ENCODE results near the gene THAP8. TPM values are rescaled to one million over a fixed set of nuclear protein-coding genes. Genes with fewer than 3 reads are reported as not detected.
A peak's percentile ranks its signal among the peaks of the same experiment; 100 is the strongest.

The THAP8 gene
- total RNA-seq, 4 donors from 2014 or later, result 6.3 to 21.3 (median 12.1) TPM

- Histone ChIP-seq H3K4me1 (peaks cover 7 to 10% (median 9%) of the 10 kb centered on the region in 4 donors), H3K4me3 (no peak overlapping the region), H3K9me3 (no peaks in the 10 kb centered on the region), H3K27me3 (no peaks in the 10 kb centered on the region), H3K36me3 (no peaks in the 10 kb centered on the region), H3K27ac (replicated peaks in 1 of 4) (no peak overlapping the region)
- TF ChIP-seq POLR2AphosphoS5 (IDR thresholded peaks at IDR 0.05) (no peak), POLR2A (IDR thresholded peaks at IDR 0.05; ENCODE audit: low read depth) (no peak)
- intact Hi-C loops (cut with DNase I), result loop anchor here (5.0 kb wide), 1 partner anchor 53 kb away; the partner anchor contains the start of genes OVOL3 and POLR2I
- 77% methylated on average over 6 of the region's 6 CpGs for WGBS
- no peak for DNase-seq (ENCODE audit: extremely low spot score)
Observed at GRCh38 chr19:36059180-36059910, 5.3 kb upstream of the THAP8 start.

- TF ChIP-seq CTCF (IDR thresholded peaks at IDR 0.05), result no peak
- TF ChIP-seq POLR2AphosphoS5 (IDR thresholded peaks at IDR 0.05), result no peak
- TF ChIP-seq EP300 (IDR thresholded peaks at IDR 0.05), result no peak
- TF ChIP-seq POLR2A (IDR thresholded peaks at IDR 0.05; ENCODE audit: low read depth), result no peak
Observed at GRCh38 chr19:36058481-36059179, 4.5 kb upstream of the THAP8 start.

GRCh38 chr19:36054733-36055686 is 925 bp upstream of the THAP8 start, which contains the start of gene WDR62:
WDR62 (plus strand) TSS chr19:36054897; CDS start chr19:36054972, 75 bp downstream.
- TF ChIP-seq EP300 (IDR thresholded peaks at IDR 0.05) (no peak), CTCF (IDR thresholded peaks at IDR 0.05) (no peak), POLR2A (IDR thresholded peaks at IDR 0.05; ENCODE audit: low read depth) (no peak), POLR2AphosphoS5 (IDR thresholded peaks at IDR 0.05) (no peak)
- no peaks in the 10 kb centered on the region for H3K36me3 ChIP-seq
- H3K27ac ChIP-seq (replicated peaks in 1 of 4), result peak within 1 kb of the TSS; percentile 87 to 95 (median 91)
- WGBS, result 2% methylated on average over 24 of the region's 76 CpGs
- no peaks in the 10 kb centered on the region for H3K27me3 ChIP-seq
- intact Hi-C loops (cut with DNase I), result loop anchor here (5.0 kb wide), 1 partner anchor 57 kb away; the partner anchor contains the start of genes OVOL3 and POLR2I
- no peaks in the 10 kb centered on the region for H3K9me3 ChIP-seq
- no peak for DNase-seq (ENCODE audit: extremely low spot score)
- H3K4me1 ChIP-seq, result peaks cover 7 to 29% (median 22%) of the 10 kb centered on the region in 4 donors
- peak within 1 kb of the TSS; percentile 61 to 73 (median 68) for H3K4me3 ChIP-seq

More at GRCh38 chr19:36058481-36059179, 4.5 kb upstream of the THAP8 start:
- no peak for DNase-seq (ENCODE audit: extremely low spot score)
- Histone ChIP-seq H3K4me3 (no peak overlapping the region), H3K27me3 (no peaks in the 10 kb centered on the region), H3K4me1 (peaks cover 7 to 10% (median 9%) of the 10 kb centered on the region in 4 donors), H3K36me3 (no peaks in the 10 kb centered on the region), H3K27ac (replicated peaks in 1 of 4) (no peak overlapping the region), H3K9me3 (no peaks in the 10 kb centered on the region)
- 90% methylated on average over 12 of the region's 12 CpGs for WGBS
- intact Hi-C loops (cut with DNase I), result loop anchor here (5.0 kb wide), 1 partner anchor 54 kb away; the partner anchor contains the start of genes OVOL3 and POLR2I

- Histone ChIP-seq H3K9me3 (no peaks in the 10 kb centered on the region), H3K36me3 (no peaks in the 10 kb centered on the region), H3K27ac (replicated peaks in 1 of 4) (peak overlapping the region; percentile 46 to 95 (median 74)), H3K27me3 (no peaks in the 10 kb centered on the region), H3K4me1 (peaks cover 7 to 39% (median 36%) of the 10 kb centered on the region in 4 donors), H3K4me3 (no peak overlapping the region)
- WGBS, result 88% methylated on average over 4 of the region's 4 CpGs
- intact Hi-C loops (cut with DNase I), result loop anchor here (2.0 kb wide), 1 partner anchor 55 kb away; no protein-coding TSS in a partner anchor
- TF ChIP-seq EP300 (IDR thresholded peaks at IDR 0.05), result no peak
- no peak for TF ChIP-seq POLR2A (IDR thresholded peaks at IDR 0.05; ENCODE audit: low read depth)
- no peak for TF ChIP-seq CTCF (IDR thresholded peaks at IDR 0.05)
- TF ChIP-seq POLR2AphosphoS5 (IDR thresholded peaks at IDR 0.05), result no peak
- DNase-seq (ENCODE audit: extremely low spot score), result no peak
Observed at GRCh38 chr19:36051637-36052036, 2.4 kb downstream of the THAP8 start.

Measured in esophagus muscularis mucosa (tissue), 4 donors.